Endometrial microvascular endothelial cells (primary cell): ENCODE data around the gene SPATA9. TPM values are rescaled to one million over a fixed set of nuclear protein-coding genes. Genes with fewer than 3 reads are reported as not detected.

Source experiments
- in situ Hi-C: cut with HindIII; loops from 2 replicates; pipeline ENCODE4 v1.10.0; 2017; ENCODE audit warnings: low sequenced_read_pairs, low pct_unique_long_range_greater_than_20kb; ENCODE audit errors: inconsistent ontology term
- total RNA-seq: library from RNA; depleted of rRNA; stranded (reverse); fragments of >200 nt; gene quantifications from one replicate; pipeline ENCODE4 v1.2.3, GENCODE V29; 2015; ENCODE audit errors: inconsistent ontology term

The SPATA9 gene
- total RNA-seq, 1 donor from 2014 or later = not detected

DNA sequence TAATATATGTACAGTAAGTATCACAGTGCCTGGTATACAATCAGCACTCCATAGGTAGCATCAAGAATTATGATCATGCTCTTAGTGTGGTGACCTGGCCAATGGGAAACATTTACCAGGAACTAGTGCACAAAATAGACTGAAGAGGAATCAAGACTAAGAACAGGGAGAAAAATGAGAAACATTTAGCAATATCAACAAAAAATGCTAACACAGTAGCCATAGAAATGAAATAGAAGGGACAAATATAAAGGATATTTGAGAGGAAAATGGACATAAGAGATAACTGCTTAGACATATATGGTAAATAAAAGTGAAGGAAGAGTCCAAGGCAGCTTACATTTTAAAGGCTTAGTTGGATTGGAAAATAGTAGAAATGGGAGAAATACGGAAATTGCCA is 16.5 kb upstream of the SPATA9 start:
- in situ Hi-C loops = no loop called here

DNA sequence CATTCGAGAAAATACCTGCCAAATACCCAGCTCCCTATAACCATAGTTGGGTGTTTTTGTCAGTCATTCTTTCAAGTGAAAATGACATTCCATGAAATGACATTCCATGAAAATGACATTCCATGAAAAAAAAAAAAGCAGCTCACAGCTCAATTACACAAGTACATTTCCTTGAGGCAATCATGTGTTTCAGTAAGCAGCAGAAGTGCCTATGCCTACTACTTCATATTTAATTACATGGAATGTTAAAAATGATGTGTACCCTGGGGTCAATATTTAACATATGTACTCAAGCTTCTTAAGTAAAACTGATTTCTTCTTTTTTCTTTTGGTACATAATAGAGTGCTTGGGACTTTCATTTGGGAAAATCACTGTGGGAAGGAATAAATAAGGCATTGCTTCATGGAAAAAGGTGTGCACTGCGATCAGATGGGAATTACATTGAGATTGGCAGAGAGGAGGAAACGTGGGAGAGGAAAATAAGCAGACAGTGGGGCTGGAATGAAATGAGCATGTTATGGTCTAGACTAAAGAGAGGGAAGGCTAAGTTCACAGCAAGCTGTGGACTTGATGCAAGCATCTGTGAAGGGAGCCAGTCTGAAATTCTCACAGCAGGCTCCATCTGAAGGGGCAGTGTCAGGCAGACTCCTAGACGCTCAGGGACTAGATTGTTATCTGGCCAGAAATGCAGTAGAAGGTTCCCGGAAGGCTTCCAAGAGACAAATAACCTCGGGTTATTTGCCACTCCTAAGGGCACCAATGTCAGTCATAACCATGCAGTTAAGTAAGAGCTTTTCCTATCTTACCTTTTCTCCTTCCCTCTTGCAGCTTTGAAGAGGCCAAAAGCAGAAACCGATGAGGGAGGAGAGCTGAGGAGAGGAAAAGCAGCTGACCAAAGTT is 15.2 kb upstream of the SPATA9 start:
- in situ Hi-C loops = no loop called here

DNA sequence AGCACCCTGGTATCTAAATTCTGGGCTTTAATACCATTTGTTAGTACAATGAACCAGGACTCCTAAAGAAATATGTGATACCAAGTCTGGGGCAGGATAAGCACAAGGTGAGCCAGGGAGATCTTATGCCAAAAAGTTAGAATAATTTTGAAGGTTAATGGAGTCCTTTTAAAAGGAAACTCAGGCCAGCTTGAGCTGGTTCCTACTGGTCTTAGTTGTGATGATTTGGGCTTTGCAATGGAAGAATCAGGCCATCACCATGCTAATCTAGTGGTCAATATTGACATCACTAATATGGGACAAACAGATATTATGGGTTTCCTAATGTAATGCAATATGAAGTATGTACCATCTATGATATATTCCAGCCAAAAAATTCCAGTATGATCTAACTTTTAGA is 7.5 kb upstream of the SPATA9 start:
- in situ Hi-C loops = no loop called here

DNA sequence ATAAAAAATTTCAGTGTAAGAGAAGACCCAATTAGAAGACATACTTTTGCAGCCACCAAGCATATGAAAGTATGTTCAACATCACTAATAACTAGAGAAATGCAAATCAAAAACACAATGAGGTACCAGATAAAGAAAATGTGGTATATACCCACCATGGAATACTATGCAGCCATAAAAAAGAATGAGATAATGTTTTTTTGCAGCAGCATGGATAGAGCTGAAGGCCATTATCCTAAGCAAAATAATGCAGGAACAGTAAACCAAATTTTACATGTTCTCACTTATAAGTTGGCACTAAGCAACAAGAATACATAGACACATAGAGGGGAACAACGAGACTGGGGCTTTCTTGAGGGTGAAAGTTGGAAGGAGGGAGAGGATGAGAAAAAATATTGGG is 6.9 kb upstream of the SPATA9 start:
- in situ Hi-C loops = no loop called here

DNA sequence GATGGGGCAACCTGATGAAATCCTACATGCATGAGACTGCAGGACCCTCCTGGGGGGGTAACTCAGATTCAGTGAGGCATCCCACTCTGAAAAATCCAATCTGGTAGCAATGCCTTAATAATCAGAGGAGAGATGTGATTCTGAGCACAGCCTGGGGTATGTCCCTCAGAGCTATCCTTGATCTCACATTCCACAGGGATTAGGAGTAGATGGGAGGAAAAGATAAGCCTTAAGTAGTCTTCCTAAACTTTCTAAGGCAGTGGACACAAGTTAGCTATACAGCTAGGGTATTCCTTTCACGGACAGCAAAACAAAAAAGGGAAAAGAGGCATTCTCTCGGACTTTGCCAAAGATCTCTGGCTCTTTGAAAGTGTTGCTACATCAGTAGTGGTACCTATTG is 3.9 kb upstream of the SPATA9 start:
- in situ Hi-C loops = no loop called here

DNA sequence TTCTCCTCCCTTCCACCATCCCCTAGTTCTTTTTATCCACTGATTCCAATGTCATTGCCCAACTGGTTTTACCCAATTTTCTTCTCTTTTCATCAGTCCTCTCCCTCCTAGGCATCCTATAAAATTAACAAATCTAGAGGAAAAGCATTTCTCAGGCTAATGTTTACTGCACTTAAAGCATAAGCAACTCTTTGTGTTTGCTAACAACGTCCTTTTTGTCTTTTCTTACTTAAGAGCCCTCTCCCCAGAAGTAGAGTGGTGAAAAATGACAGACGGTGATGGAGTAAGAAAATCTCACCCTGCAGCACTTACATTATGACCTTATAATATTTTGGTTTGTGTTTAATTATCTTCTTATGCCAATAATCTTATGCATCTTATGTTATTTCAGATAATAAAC is 1.6 kb upstream of the SPATA9 start:
- in situ Hi-C loops = no loop called here

DNA sequence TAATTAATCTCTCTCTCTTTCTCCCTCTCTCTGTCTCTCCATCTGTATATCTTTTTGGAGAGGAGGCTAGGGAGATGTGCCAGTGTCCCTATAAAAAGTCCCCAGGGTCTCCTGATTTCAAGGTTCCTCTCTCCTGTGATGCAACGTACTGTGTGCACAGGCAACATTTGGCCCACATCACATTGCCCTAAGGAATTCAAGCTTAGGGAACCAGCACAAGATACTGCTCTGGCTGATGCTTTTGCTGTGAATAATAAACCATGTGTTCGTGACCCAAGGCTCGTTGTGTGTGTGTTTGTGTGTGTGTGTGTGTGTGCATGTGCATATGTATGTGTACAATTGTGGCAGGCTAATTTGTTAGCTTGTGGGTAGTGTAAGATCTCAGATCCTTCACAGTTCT is 9.7 kb downstream of the SPATA9 start:
- in situ Hi-C loops = loop anchor here (25.0 kb wide), 2 partner anchors 164 to 664 kb away; no protein-coding TSS in a partner anchor

DNA sequence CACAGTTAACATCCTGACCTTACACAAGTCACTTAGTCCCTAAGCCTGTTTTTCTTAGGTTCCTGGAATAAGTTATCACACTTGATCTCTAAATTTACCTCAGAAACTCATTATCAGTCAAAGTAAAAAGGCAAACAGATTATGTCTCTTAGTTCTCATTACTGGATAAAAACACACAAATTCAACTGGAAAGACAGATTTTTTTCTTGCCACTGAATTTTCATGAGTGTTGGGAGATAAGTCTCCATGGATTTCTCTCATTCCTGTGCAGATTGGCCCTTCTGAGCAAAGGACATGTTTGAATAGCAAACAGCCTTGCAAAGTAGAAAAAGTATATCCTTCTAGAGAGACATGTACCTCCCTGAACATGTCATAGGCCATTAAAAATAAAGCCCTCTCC is 10.2 kb downstream of the SPATA9 start:
- in situ Hi-C loops = loop anchor here (25.0 kb wide), 2 partner anchors 165 to 665 kb away; no protein-coding TSS in a partner anchor

DNA sequence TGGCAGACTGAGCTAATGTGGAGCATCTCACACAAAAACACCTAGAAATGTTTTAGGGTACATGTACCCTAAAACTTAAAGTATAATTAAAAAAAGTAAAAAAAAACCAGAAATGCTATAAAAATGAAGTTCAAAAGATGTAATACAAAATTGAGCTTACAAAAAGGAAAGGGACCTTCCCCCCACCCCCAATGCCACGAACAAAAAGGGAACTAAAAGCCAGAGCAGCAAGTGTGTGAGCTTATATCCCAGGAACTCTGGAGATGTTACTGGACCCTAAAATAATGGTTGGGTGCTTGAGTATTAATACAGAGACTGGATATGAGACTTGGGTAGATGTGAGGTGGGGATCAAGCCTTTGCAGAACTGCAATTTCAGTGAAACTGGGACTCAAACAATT is 11.0 kb downstream of the SPATA9 start:
- in situ Hi-C loops = loop anchor here (25.0 kb wide), 2 partner anchors 165 to 665 kb away; no protein-coding TSS in a partner anchor

DNA sequence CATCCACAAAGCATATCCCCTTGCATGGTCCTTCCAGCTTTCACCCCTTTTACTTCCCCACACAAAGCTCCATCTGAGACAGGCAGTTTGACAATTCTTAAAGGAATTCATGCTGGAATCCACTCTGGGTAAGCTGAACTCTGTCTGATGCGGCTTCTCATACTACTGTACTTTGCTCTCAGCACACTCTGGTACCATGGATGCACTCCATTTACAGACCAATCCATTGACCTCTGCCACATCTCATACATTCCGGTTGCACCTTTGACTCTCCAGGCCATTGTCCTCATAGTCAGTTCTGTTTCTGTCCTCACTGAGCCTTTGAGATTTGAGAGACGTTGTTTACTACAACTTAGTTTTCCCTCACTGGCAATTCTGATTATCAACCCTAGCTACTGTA is 12.2 kb downstream of the SPATA9 start:
- in situ Hi-C loops = loop anchor here (25.0 kb wide), 2 partner anchors 167 to 667 kb away; no protein-coding TSS in a partner anchor

DNA sequence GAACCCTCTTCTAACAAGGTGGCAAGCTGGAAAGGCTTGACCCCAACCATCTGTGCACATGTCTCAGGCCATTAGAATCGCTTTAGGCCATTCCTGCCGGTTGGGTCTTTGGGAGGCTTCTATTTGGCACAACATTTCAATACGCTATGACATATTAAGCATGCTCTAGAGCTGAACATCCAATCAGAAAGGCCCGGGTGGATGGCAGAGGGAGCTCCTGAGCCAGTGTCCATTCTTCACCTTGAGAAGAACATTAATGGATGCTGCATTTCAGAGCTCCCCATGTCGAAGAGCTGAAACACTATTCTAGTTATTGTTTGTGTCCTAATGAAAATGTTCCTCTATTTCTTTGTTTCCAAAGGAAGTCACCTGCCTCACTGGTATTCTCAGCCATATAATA is 12.8 kb downstream of the SPATA9 start:
- in situ Hi-C loops = loop anchor here (10.0 to 25.0 kb wide), 3 partner anchors 55 to 667 kb away; no protein-coding TSS in a partner anchor

DNA sequence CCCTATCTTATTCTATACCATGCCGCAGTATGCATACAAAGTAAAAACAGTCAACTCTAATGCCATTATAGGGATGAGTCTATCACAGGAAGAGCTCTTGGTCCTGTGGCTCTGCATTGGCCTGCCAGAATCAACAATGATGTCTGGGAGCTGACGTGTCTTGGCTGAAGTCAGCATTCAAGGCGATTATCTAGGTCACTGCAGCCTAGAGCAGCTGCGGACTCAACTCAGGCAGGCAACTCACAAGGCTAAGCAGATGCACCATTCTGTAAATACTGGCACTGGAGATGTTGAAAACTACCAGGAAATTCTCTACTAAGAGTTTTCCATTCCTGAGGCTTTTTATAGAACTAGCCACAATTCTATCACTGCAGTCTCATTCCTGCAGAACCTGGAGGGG is 13.3 kb downstream of the SPATA9 start:
- in situ Hi-C loops = loop anchor here (10.0 to 25.0 kb wide), 3 partner anchors 55 to 668 kb away; no protein-coding TSS in a partner anchor

DNA sequence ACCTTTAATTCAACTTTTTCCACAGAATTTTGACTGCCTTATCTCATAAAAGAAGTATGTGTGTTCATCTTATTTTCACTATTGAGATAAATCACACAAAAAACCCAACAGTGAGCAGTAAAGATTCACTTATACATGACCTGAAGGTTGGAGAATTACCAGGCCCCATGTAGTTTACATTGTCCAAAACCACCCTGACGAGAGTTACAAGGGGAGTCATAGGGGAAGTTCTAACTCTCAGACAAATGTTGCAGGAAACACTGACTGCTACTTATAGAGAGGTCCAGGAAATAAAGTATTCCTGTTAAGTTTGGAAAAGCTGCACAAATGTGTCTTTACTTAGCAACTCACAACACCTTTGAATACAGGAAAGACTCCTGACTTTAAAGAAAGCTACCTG is 14.1 kb downstream of the SPATA9 start:
- in situ Hi-C loops = loop anchor here (10.0 to 25.0 kb wide), 3 partner anchors 56 to 669 kb away; no protein-coding TSS in a partner anchor

DNA sequence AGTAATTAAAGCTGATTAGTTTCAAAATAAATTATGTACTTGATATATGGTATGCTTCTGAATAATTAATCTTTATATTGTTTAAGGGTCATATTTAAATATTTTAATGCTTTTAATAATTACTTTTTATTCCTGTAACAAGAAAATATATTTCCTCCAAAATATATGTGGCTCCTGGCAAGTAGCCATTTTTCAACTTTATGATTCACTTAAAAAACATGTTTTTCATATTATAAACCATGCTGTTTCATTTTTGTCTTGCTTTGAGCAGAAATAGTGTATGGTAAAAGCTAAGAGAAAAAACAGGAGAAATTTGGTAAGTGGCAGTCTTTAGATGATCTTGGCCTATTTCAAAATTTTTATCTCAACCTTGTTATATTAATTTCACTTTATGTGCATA is 14.6 kb downstream of the SPATA9 start:
- in situ Hi-C loops = loop anchor here (10.0 to 25.0 kb wide), 3 partner anchors 57 to 669 kb away; no protein-coding TSS in a partner anchor

DNA sequence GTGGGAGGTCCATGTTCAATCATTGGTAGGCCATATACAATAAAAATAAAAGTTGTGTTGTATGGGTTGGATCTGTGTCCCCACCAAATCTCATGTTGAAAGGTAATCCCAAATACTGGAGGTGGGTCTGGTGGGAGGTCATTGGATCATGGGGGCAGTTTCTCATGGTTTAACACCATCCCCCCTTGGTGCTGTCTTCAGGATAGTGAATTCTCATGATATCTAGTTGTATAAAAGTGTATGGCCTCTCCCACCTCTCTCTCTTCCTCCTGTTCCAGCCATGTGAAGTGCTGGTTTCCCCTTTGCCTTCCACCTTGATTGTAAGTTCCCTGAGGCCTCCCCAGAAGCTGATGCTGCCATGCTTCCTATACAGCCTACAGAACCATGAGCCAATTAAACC is 15.1 kb downstream of the SPATA9 start:
- in situ Hi-C loops = loop anchor here (10.0 to 25.0 kb wide), 3 partner anchors 57 to 670 kb away; no protein-coding TSS in a partner anchor

DNA sequence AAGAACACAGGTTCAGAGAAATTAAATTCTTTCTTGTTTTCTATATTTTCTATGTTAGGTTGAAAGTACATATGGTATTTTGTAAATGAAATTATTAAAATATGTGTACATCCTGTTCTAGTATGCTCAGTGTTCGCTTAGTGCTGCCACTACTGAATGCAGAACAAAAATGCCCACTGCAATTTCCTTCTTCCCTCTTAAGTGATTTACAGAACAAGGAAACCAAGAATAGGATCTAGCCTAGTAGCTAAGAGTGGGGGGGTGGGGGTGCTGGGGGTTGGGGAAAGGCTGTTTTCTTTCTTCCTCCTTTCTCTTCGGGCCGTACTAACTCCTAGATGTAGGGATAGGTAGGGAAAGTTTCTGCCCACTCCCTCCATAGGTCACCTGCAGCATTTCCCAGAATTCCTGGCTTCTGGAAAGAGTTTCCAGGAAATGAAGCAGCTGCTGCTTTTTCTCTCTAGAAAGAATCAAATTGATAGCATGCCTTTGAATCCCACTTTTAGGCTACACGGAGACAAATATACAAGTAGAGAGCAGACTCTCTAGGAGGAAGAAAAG is 15.7 kb downstream of the SPATA9 start:
- in situ Hi-C loops = loop anchor here (10.0 to 25.0 kb wide), 3 partner anchors 58 to 670 kb away; no protein-coding TSS in a partner anchor

DNA sequence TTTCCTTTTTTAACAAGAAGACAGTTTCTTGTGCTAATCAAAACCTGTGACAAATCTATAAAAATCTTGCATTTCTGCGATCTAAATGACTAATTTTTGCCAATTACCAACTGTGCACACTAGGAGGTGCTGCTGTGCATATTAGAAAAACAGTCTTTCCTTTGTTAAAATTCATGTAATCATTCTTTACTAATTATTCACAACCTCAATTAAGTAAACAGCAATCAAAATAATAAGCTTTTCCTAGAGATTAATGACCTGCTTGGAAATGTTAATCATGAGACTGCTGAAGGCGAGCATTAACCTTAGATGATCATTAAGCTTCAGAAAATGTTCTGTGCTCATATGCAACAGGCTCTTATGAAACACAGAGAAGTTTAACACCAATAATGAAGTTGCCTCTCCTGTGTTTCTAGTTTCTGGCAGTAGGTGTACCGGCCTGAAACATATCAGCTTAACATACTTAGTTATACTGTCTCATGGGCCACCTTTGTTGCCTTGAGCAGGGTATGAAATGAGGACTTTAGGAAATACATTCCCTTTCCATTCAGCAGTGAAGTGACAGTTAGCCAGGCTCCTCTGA is 18.5 kb downstream of the SPATA9 start:
- in situ Hi-C loops = loop anchor here (10.0 to 25.0 kb wide), 3 partner anchors 61 to 673 kb away; no protein-coding TSS in a partner anchor

DNA sequence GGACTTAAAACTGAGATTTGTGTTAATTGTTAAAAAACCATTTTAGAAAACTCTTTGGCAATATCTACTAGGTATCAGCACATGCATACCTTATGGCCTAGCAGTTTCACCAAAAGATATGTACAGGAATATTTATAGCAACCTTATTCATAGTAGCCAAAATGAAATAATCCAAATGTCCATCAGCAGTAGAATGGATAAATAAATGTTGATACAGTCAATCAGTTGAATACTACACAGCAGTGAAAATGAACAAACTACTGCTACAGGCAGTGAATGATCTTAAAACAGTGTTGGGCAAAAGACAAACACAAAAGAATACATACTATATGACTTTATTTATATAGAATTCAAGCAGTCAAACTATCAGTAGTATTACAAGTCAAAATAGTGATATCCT is 19.8 kb downstream of the SPATA9 start:
- in situ Hi-C loops = loop anchor here (10.0 to 25.0 kb wide), 3 partner anchors 62 to 674 kb away; no protein-coding TSS in a partner anchor

DNA sequence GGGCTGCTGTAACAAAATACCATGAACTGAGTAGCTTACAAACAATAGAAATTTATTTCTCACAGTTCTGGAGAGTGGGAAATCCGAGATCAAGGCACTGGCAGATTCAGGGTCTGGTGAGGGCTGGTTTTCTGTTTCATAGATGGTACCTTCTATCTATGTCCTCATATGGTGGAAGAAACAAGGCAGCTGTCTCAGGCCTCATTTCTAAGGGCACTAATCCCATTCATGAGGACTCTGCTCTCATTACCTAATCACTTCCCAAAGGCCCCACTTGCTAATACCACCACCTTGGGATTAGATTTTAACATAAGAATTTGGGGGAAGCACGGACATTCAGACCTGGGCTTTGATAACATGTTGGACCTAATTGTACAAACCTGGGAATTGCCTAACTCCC is 22.7 kb downstream of the SPATA9 start:
- in situ Hi-C loops = loop anchor here (10.0 to 25.0 kb wide), 3 partner anchors 65 to 677 kb away; no protein-coding TSS in a partner anchor
